ENCODE results near the gene ENTPD8.

ENTPD8 gene

GRCh38 chr9:137428311-137428630, 12.9 kb downstream of the ENTPD8 start:
- no peak for TF ChIP-seq CTCF (IDR thresholded peaks at IDR 0.05; ENCODE audit: extremely low read depth, missing control alignments)
- DNase-seq (ENCODE audit: low spot score) = no peak

DNA sequence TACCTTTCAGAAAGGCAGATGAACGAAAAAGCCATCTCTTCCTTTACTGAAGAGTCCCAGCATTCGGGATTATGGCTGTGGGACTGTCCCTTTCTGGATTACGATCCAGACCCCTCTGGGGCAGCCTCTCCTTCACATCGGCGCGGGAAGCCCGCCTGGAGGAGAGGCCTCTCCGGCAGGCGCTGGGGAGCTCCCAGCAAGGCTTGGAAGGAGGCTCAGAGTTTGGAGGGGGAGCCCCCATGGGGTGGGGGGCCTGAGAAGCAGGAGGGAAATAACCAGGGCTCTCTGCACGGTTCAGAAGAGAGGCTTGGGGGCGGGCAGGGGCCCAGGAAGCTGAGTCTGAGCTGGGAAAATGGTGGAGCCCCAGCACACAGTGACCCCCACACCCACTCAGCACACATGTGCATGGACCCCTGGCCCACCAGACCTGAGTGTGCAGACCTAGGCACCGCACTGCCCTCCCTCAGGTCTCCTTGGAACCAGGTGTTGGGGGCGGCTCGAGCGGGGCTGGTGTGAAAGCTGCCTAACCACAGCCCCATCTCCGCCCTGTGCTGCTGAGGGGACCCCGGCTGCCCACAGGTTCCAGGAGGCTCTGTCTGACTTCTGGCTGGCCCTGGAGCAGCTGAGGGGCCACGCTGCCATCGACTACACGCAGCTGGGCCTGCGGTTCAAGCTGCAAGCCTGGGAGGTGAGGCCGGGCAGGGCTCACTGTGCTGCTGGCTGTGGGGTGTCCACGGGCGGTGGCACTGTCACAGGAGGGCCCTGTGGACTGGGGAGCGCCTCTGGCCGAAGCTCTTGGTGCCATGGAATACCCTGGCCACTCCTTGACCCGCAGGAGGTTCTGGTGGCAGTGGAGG, 13.5 kb downstream of the ENTPD8 start:
- no peak for TF ChIP-seq CTCF (IDR thresholded peaks at IDR 0.05; ENCODE audit: extremely low read depth, missing control alignments)
- DNase-seq (ENCODE audit: low spot score) = no peak

GRCh38 chr9:137426018-137426681, 15.0 kb downstream of the ENTPD8 start:
- DNase-seq (ENCODE audit: low spot score) = no peak

GRCh38 chr9:137423514-137424291, 17.5 kb downstream of the ENTPD8 start:
- TF ChIP-seq CTCF (IDR thresholded peaks at IDR 0.05; ENCODE audit: extremely low read depth, missing control alignments) = no peak
- no peak for DNase-seq (ENCODE audit: low spot score)

More at GRCh38 chr9:137426018-137426681, 15.0 kb downstream of the ENTPD8 start:
- no peak for TF ChIP-seq CTCF (IDR thresholded peaks at IDR 0.05; ENCODE audit: extremely low read depth, missing control alignments)

DNA sequence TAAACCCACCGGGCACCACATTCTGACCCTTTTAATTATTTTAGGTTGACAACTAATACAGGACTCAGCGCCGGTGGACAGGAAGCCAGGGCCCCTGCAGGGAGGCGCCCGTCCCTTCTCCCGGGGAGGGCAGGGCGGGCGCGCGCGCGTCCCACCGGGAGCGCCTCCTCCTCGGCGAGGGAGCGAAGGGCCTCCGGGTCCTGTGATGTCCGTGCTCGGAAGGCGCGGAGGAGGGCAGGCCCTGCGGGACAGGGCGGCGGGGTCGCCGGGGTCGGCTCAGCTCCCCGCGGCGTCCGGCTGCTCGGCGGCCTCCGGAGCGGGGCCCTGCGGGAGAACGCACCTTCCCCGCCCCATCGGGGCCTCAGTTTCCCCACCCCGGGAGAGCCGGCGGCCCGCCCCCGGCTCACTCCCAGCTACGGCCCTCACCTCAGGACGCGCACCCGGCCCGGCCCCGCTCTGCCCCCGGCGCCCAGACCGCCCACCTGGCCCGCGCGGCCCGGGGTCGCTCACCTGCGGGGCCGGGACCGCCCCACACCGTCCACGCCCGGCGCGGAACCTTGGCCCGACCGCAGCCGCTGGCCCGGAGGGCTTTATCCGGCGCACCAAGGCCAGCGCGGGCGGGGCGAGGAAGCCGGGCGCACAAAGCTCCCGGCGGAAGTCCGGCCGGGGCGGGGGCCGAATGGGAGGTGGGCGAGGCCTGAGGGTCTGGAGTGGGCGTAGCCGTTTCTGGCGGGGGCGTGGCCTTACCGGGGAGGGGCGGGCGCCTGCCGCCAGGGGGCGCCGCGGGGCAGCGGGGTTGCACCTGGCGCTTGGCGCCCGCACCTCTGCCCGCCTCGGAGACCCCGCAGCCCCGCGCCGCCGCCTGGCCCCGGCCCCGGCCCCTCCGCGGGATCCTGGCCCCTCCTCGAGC, 18.3 kb downstream of the ENTPD8 start, which contains the start of the genes EXD3 and NOXA1:
TSS of gene EXD3 (minus strand) at position 559 of the 910 bp plus-strand sequence. CDS start 27,805 bp downstream, outside the sequence.
TSS of gene NOXA1 (plus strand) at position 790 of the 910 bp plus-strand sequence. CDS start 137 bp downstream, outside the sequence.
- peak; percentile 100 for DNase-seq (ENCODE audit: low spot score)

More for the DNA sequence above, 18.3 kb downstream of the ENTPD8 start, which contains the start of the genes EXD3 and NOXA1:
- peak; percentile 43 for TF ChIP-seq CTCF (IDR thresholded peaks at IDR 0.05; ENCODE audit: extremely low read depth, missing control alignments)

Data from GM20000 (cell line).